HG03521 (cell line): ENCODE measurements around the gene MCCD1.
"Not testable (repeated sequence)": the region's sequence is repeated elsewhere in the genome, so short reads cannot be mapped to it uniquely, and the experiment has no call there.

Experiments
- ATAC-seq: cut with Tn5 transposase; IDR thresholded peaks from one replicate; pipeline ENCODE4 v1.9.1; 2021; ENCODE audit warnings: mild to moderate bottlenecking, moderate library complexity; ENCODE audit not compliant: unreplicated experiment

MCCD1 gene, protein sequence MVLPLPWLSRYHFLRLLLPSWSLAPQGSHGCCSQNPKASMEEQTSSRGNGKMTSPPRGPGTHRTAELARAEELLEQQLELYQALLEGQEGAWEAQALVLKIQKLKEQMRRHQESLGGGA

DNA sequence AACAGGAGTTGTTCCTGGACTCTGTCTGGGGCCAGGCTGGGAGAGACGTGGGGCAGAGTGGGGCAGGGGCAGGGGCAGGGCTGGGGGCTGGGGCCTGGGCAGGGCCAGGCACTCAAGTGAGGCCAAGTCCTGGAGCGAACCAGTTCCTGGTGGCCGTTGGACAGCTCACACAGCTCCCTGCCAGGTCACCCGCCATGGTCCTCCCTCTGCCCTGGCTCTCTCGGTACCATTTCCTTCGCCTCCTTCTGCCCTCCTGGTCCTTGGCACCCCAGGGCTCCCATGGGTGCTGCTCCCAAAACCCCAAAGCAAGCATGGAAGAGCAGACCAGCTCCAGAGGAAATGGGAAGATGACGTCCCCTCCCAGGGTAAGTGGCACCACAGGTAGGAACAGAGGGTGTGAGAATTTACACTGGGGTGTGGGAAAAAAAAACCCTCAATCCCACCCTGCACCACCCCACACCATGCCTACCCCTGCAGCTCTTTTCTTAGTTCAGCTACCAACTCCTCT, at the start of gene MCCD1:
Gene MCCD1, plus strand, starts transcription at position 142 of the 508 bp plus-strand sequence. Its CDS starts 53 bp downstream, at position 195.
- no peak for ATAC-seq

DNA sequence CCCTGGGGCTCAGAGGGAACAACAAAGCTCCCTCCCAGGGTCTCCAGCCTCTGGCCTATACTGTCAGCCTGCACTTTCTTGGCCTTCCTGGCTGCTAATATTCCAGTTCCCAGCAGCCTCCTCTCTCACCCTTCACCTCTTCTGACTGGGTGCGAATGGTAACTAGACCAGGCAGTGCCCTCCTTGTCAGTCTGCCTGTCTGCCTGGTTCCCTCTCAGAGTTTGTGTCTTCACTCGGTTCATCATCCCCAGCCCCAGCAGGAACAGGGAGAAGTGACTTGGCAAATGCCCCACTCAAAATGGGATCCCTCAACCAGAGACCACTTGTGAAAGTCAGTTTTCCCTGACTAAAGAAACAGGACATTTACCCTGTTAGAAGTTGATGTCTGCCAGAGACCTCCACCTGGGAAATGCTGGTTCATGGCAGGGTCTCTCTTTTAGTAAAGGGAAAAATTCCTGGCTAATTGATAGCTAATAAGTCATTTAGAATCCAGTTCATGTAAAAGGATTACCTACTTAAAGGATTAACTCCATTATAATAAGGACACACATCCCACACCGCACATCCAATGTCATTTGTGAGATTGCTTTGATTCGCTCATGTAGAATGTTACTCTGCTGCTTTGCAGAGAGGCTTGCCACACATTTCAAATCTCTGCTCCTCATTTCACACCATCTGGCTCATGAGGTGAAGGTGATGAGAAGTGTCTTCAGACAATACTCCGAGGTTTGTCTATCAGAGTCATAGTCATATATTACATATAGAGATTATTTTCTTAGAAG, 49.4 kb upstream of the MCCD1 start:
- no peak for ATAC-seq

DNA sequence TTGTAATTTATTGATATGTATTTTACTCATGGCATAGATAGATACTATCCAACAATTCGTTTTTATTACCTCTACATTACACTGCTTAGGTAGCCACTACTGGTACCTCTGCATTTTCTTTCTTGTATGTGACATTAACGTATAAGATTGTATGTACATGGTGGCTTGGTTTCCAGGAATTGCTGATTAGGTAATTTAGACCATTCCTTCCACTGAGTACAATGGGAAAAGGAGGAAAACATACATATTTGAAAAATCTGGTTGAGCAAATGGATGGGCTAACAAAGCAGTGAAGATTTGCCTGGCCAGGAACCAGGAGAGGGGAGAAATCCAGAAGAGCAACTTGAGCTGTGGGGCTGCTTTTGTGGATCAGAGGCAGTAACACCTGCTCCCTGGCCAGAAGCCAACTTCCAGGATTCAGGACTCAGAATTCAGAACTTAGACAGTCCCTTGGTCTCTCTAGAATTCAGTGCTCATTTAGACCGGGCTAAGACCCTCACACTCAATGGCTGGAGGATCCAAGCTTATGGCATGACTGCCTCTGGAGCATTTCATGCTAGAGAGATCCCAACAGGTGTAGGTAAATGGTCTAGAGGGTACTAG, 48.7 kb upstream of the MCCD1 start:
- ATAC-seq, result no peak

DNA sequence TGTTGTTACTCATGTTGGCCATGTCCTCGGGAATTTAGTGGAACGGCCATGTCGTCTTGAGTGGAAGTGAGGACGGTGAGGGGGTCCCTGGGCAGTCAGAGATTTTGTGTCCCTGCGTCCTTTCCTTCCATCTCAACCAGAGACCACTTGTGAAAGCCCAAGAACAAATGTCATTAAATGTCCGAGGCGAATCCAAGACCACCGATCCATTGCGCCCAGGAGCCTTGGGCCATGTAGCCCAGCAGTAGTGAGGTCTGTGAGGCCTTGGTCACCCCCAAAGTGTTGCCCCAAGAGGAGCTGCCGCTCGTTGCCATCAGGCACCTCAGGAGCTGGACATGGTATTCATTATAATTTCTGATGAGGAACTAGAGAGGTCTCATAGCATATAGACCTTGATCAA, 48.2 kb upstream of the MCCD1 start:
- no peak for ATAC-seq

DNA sequence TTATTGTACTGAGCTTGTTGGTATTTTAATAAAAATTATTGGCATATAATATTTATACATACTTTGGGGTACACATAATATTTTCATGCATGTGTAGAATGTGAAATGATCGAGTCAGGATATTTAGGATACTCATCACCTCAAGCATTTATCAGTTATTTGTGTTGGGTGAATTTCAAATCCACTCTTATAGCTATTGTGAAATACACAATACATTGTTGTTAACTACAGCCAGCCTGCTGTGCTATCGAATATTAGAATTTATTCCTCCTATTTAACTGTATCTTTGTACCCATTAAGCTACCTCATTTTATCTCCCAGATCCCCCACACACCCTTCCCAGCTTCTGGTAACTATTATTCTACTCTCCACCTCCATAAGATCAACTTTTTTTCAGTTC, 45.4 kb upstream of the MCCD1 start:
- no peak for ATAC-seq

DNA sequence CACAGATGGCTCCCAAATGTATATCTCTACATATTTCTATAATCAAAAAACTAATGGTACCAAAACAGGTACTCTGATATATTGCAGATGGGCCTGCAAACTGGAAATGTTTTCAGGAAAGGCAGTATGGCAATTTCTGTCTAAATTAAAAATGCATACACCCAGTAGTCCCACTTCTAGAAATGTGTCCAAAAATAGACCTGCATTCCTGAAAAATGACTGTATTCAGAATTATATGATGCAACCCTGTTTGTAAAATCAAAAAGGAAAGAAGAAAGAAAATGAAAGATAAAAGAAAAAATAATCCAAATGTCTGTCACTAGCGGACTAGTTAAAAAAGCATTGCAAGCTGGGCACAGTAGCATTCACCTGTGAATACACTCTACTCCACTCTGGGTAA, 43.7 kb upstream of the MCCD1 start:
- ATAC-seq, result no peak

DNA sequence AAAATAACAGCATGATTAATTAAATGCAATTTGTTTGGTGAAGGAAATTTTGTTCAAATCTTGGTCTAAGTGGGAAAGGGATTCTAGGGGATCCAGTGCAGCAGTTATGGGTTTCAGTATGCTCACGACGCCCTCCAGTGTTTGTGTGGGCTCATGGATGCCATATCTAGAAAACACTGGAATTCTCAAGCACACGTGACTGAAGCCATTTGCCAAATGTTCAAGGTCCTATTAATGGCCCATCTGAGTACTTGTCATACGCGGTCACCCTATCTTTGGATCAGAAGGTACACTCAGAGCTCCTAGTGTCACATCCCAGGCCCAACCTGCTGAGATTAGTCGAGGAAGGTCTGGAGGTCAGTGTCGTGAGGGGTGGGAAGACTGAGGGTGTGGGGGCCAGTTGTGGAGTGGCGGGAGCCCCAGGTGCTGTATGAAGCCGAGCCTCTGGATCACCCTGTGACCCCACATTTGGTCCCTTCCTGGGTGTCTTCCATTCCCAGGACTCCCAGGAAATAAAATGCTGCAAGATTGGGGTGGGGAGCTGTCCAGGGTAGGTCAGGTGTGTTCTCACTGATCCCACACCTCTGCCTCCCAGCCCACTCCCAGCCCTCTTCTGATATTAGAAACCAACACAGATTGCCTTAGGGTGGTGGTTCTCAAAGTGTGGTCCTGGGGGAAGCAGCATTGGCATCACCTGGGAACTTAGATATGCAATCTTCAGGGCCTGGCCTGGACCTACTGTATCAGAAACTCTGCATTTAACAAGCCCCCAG, 42.5 kb upstream of the MCCD1 start:
- ATAC-seq, result not testable (repeated sequence)

DNA sequence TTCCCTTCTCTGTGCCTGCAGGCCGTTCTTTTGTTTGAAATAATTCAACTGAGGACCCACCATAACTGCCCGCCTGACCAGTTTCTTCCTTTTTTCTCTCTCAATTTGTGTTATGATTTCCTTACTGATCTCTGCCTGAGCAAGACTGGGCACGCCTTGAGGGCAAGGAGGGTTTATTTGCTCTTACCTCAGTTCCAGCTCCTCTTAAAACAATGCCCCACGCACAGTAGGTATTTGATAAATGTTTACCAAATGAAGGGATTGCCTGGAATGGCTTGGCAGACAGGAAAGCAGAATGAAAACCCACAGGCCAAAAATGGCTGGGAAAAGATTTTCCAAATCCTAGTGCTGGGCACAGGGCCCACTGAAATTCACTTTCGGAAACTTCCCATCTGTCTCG, 41.1 kb upstream of the MCCD1 start:
- ATAC-seq, result not testable (repeated sequence)

DNA sequence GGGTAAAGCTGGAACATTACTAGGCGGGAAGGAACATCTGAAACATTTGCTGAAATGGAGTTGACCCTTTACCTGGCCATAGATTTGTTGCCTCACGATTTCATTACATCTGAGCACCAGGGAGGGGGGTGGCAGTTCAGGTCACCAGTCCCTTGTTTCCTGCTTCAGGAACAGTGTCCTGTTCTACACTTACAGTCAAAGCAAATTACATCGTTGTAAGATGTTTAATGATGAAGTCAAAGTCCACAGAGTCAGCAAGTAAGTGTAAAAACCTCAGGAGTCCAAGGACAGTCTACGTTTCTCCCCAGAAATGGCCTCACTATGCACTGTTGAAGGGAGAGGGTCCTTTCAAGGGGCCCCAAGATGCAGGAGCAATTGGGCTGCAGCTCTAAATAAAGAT, 39.7 kb upstream of the MCCD1 start:
- ATAC-seq, result no peak

DNA sequence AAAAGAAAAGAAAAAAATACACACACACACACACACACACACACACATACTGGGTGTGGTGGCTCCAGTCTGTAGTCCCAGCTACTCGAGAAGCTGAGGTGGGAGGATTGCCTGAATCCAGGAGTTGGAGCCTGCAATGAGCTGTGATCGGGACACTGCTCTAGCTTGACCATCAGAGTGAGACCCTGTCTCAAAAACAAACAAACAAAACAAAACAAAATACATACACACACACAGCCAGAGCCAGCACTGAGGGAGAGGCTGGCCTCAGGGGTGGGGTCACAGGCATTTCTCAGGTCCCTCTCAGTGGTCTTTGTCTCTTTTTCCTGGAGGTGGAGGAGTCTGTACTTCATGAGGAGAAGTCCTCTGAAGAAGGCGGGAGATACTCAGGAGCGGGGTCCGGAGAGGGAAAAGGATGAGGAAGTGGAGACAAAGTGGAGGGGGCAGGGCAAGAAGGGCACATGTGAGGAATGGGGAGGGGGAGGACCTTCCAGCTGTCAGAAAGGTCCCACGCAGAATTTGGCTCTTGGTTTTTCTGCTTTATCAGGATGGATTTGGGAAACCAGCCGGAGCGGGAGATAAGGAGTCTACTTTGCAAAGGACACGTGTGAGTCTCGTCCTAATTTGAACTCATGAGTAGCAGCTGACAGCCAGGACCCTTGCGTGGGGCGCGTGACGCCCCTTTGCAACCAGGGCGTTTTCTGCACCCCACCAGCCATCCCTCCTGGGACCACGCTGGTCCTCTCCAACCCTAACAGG, 38.5 kb upstream of the MCCD1 start:
- ATAC-seq, result no peak

DNA sequence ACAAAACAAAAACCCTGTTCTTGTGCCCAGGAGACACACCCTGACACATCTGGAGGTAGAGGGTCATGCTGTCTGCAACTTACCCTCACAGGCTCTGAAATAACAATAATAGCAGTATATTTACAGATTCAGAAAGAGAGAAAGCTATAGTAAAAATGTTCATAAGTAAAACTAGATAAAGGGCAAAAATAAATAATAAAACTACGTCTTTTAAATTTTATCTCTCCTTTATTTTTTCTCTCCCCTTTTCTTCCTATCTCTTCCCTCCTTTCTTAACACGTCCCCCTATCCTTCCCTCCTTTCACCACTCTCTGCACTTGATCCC, 35.2 kb upstream of the MCCD1 start:
- not testable (repeated sequence) for ATAC-seq

DNA sequence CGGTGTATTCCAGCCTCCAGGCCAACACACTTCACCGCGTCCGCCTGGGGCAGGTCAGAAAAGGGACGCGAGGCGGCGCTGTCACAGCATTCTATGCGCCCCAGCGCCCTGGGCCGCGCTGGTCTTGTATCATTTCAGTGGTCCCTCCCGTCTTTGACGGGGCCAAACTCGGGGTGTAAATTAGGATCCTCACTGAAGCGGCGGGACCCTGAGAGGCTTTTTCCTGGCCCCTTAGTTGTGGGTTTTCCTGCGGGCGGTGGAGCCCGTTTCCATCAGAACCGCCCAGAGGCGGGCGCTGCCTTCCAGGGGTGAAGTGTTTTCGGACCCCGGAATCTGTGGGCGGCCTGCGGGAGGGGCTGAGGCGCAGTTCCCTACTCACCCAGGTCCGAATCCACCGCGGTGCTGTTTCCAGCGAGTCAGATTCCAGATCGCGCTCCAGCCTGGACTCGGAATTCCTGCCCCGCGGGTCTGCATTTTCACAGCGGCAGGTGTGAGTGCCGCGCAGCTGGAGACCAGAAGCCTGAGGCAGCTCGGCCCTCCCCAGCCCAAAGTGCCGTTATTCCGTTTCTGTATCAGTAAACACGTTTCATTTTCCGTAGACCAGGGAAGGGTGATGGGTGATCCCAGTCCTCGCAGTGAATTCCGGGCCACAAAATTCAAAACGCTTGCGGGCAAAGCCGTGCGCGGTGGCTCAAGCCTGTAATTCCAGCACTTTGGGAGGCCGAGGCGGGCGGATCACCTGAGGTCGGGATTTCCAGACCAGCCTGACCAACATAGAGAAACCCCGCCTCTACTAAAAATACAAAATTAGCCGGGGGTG, 34.7 kb upstream of the MCCD1 start:
- ATAC-seq, result peak; percentile 52

DNA sequence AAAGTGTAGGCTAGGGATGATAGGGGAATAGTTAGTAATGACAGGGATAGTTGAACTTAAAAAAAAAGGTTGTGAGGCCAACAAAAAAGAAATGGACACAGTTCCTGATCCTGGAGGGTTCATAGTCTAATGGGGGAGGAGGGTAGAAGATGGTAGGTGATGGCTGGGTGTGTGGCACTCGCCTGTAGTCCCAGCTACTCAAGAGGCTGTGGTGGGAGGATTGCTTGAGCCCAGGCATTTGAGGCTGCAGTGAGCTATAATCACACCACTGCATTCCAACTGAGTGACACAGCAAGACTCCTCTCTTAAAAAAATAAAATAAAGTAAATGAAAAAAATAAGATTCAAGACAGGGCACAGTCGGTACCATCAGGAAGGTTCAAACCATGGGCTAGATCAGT, 33.2 kb upstream of the MCCD1 start:
- ATAC-seq, result no peak

DNA sequence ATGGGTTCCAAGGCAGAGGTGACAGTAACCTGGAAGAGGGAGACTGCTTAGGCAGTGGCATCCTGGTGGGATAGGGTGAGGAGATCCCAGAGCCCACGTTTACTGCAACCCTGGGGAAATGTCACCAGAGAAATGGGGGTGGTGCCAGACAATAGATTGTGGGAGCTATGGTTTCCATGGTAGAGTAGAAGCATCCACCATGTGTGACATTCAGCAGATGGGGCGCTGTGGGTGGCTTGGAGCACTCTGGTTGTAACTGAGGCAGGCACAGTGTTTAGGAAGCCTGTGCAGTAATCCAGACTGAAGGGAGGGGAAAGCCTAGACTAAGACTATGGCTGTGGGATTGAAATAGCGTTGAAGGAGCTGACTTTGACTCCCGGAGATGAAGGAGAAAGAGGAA, 31.9 kb upstream of the MCCD1 start:
- ATAC-seq, result not testable (repeated sequence)

DNA sequence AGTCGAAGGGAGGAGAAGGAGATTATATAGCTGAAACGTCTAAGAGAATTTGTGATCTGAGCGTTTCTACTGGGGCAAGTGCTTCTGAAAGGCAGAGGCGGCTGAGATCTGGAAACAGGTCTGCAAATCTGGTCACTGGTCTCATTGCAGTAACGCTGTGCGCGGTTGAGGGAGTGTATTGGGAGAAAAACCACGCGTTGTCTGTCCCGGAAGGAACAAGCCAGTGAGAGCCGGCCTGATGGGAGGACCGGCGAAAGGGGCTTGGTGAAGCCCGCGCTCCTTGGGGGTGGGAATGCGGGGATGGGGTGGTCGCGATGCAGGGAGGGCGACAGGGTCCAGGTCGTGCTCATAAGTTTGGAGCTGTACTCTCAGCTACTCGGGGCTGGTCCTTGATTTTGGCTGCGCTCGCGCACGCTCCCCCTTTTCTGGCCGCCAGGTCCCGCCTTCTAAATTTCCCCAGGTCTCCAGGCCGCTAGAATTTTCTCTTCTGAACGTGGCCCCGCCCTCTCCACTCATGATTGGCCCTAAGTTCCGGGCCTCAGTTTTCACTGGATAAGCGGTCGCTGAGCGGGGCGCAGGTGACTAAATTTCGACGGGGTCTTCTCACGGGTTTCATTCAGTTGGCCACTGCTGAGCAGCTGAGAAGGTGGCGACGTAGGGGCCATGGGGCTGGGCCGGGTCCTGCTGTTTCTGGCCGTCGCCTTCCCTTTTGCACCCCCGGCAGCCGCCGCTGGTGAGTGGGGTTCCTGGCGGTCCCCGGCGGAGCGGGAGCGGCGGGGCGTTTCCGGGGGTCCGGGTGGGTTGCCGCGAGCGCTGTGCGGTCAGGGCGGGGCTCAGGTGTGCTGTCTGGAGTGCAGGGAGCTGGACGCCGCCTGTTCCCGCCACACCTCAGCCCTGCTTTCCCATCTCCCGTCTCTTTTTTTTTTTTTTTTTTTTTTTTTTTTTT, 31.0 kb upstream of the MCCD1 start, which contains the start of gene MICB:
Gene MICB, plus strand, starts transcription at position 615 of the 946 bp plus-strand sequence. Its CDS starts 49 bp downstream, at position 664.
- peak; percentile 42 for ATAC-seq

DNA sequence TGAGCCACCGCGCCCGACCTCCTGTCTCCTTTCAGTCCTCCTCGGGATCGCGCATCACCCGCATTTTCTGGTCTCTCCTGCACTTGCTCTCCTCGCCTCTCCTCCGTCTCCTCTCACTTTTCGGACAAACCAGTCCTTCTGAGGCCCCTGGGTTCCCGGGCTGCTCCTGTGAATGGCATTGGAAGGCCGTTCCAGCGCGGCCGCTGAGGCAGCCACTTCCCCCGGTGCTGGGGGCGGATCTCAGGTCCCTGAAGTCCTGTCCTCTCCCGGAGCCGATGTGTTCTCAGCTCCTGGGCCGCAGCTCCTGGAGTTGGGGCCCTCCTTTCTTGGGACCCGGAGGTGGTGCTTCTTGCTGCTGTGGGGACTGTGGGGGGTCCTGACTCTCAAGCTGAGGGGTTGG, 30.0 kb upstream of the MCCD1 start:
- no peak for ATAC-seq

DNA sequence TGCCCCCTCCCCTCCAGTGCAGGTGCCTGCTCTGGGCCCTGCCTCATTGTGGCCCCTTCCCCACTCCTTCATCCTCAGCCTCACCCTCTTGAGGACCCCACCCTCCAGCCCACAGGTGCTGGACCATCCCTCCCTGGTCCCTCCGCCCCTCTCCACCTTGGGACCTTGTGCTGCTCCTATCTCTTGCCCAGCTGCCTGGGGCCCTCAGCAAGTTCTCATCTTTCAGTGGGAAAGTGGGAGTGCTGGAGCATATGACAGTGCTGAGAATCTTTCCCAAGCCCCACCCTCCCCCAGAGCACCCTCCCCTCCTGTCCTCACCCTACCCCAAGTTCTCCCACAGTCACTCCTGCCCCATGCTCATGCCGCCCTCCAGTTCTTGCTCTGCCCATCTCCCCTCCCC, 29.1 kb upstream of the MCCD1 start:
- ATAC-seq, result not testable (repeated sequence)

DNA sequence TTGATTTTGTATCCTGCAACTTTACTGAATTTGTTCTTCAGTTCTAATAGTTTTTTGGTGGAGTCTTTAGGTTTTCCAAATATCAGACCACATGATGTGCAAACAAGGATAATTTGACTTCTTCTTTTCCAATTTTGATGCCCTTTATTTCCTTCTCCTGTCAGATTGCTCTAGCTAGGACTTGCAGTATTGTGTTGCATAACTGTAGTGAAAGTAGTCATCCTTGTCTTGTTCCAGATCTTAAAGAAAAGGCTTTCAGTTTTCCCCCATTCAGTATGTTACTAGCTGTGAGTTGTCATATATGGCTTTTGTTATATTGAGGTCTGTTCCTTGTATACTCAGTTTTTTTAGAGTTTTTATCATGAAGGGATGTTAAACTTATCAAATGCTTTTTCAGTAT, 26.2 kb upstream of the MCCD1 start:
- no peak for ATAC-seq

DNA sequence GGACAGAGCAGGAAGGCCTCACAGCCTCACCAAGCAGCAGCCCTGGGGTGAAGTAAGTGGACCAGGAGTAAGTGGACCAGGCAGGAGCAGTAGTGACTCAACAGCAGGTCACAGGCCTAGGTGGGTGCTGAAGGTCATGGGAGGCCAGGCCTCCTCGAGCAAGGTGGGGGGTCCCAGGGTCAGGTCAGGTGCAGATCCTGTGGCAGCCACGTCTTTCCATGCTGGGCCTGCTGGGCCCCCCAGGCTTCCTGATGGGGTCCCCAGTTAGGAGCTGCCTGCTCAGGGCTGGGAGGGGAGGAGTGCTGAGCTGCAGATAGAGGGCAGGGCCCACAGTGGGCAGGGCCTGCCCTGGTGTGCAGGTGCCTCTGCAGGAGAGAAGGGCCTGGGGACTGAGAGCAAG, 19.7 kb upstream of the MCCD1 start:
- ATAC-seq, result not testable (repeated sequence)
